ENCODE data around the gene P2RY6.

GRCh38 chr11:73331138-73331916 lies 59.2 kb downstream of the P2RY6 start:
- TF ChIP-seq POLR2A (IDR thresholded peaks at IDR 0.05; ENCODE audit: control extremely low read depth in 1 of 2, low read depth in 2 of 2, low read length in 2 of 2) (no peak), SRF (IDR thresholded peaks at IDR 0.05; ENCODE audit: low read depth, low read length) (no peak), JUN (IDR thresholded peaks at IDR 0.05; ENCODE audit: low read depth, low read length) (no peak), RFX5 (IDR thresholded peaks at IDR 0.05; ENCODE audit: borderline replicate concordance, low read depth, low read length) (no peak), CTCF (IDR thresholded peaks at IDR 0.05; ENCODE audit: control extremely low read depth in 1 of 3, insufficient read depth in 1 of 3, low read depth in 1 of 3, low read length in 3 of 3) (no peak), TAF1 (IDR thresholded peaks at IDR 0.05; ENCODE audit: low read depth, low read length) (no peak), JUND (IDR thresholded peaks at IDR 0.05; ENCODE audit: low read length) (no peak), MAFK (IDR thresholded peaks at IDR 0.05; ENCODE audit: low read depth, low read length) (no peak), TBP (IDR thresholded peaks at IDR 0.05; ENCODE audit: low read depth, low read length) (no peak)
- TF ChIP-seq, protein P1, sequence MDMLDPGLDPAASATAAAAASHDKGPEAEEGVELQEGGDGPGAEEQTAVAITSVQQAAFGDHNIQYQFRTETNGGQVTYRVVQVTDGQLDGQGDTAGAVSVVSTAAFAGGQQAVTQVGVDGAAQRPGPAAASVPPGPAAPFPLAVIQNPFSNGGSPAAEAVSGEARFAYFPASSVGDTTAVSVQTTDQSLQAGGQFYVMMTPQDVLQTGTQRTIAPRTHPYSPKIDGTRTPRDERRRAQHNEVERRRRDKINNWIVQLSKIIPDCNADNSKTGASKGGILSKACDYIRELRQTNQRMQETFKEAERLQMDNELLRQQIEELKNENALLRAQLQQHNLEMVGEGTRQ (IDR thresholded peaks at IDR 0.05; ENCODE audit: low read length) = no peak

Data from H1 (cell line).